Rectal smooth muscle tissue (tissue), 1 donor: ENCODE measurements around the gene SAMD4A.
"Not testable (repeated sequence)": the region's sequence is repeated elsewhere in the genome, so short reads cannot be mapped to it uniquely, and the experiment has no call there.

ENCODE experiments used
- H3K27ac ChIP-seq: one replicate; pipeline ENCODE4 v1.7.0; 2013; ENCODE audit warnings: low read depth, low read length, inconsistent platforms
- H3K27me3 ChIP-seq: one replicate; pipeline ENCODE4 v1.7.0; 2013; ENCODE audit warnings: low read length; ENCODE audit not compliant: control insufficient read depth, insufficient read depth
- H3K36me3 ChIP-seq: one replicate; pipeline ENCODE4 v1.7.0; 2013; ENCODE audit warnings: low read length; ENCODE audit not compliant: control insufficient read depth, insufficient read depth
- H3K4me1 ChIP-seq: one replicate; pipeline ENCODE4 v1.7.0; 2013; ENCODE audit warnings: low read length; ENCODE audit not compliant: control insufficient read depth, insufficient read depth
- H3K4me3 ChIP-seq: one replicate; pipeline ENCODE4 v1.7.0; 2013; ENCODE audit warnings: low read length
- H3K9ac ChIP-seq: one replicate; pipeline ENCODE4 v1.7.0; 2013; ENCODE audit warnings: low read length

Gene SAMD4A

DNA sequence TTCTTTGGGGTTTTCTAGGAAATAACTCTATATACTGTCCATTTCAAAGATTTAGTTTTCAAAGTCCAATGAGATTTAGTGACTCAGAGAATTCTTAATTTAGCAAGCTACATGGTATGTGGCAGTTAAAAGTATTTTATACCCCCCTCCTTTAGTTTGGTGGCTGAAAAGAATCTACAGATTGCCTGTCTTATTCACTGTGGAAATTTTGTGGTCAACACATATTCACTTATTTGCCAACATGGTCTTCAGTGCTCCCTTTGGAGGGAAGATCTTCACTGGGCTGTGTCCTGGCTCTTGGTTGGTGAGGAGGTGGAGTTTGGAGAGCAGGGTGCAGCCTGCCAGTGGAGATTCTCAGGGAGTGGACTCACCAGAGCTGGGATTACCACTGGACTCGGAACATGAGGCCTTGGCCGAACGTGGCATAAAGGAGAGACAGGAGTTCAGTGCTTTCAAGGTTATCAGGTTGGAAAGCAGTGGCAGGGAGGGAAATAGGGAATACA, 39.8 kb downstream of the SAMD4A start:
- H3K27me3 ChIP-seq = no peaks in the 10 kb centered on the region
- no peak overlapping the region for H3K9ac ChIP-seq
- H3K4me1 ChIP-seq = peaks cover 20% of the 10 kb centered on the region
- peak overlapping the region; percentile 33 for H3K4me3 ChIP-seq
- H3K36me3 ChIP-seq = no peaks in the 10 kb centered on the region
- H3K27ac ChIP-seq = peak overlapping the region; percentile 72

- Histone ChIP-seq H3K4me3 (no peak overlapping the region), H3K9ac (no peak overlapping the region), H3K4me1 (peaks cover 18% of the 10 kb centered on the region), H3K27ac (no peak overlapping the region), H3K36me3 (no peaks in the 10 kb centered on the region), H3K27me3 (no peaks in the 10 kb centered on the region)
Observed at GRCh38 chr14:54609576-54609975, 42.6 kb downstream of the SAMD4A start.

DNA sequence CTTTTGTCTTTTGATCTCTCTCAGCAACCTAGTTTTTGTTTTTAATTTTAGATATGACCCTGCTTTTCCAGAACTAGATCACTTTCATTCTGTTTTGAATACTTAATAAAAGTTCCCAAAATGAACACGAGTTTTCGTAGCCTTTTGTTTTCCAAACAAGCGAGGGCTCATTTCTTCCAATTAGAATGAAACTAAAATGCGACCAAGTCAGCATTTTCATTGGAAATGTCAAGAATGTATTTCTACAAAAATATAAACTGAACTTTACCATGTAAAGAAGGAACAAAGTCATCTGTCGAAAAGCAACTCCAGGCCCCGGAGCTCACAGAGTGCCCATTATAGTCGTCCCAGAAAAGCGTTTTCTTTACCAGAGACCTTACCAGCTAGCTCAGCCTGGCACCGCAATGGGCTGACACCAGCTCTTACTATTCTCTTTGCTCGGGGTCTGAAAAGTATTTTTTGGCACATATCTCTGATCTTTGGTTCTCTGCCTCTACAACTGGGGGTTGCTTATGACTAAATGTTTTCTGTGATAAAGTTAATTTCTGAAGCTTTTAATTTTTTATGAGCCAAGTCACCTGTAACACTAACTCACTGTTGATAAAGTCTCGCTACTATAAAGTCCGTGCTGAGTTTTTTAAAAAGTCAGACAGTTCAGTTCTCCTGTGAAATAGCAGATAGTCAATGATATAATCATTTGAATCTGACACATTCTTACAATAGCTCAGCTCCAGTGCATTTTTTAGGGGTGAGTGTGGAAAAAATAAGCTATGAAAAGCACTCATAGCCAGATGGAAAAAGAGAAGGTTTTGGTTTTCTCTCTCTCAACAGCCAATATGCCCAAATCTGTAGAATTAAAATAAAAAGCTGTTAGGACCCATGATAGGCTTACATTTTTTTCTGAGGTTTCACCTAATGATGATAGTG, 43.4 kb downstream of the SAMD4A start:
- Histone ChIP-seq H3K9ac (no peak overlapping the region), H3K36me3 (no peaks in the 10 kb centered on the region), H3K27ac (peak overlapping the region; percentile 40), H3K4me3 (no peak overlapping the region), H3K27me3 (no peaks in the 10 kb centered on the region), H3K4me1 (peaks cover 18% of the 10 kb centered on the region)

DNA sequence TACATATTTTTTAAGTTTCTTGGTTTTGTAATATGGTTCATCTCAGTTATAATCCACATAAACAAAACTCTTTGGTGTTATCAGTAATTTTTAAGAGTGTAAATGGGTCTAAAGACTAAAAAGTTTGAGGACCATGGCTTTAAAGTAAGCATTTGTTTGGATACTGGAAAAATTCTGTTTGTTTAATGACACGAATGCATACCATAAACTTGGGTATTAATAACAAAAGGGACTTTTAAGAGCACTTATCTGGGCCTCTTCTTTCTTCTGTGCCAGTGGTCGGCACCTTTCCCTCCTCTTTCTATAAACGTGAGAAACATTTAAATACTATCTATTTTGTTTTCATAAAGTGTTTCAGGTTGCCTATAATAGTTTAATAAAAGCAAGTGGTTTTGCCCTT, 47.4 kb downstream of the SAMD4A start:
- H3K36me3 ChIP-seq = no peaks in the 10 kb centered on the region
- H3K27me3 ChIP-seq = no peaks in the 10 kb centered on the region
- H3K4me1 ChIP-seq = peaks cover 9% of the 10 kb centered on the region
- H3K27ac ChIP-seq = no peak overlapping the region
- H3K4me3 ChIP-seq = no peak overlapping the region
- no peak overlapping the region for H3K9ac ChIP-seq

- no peak overlapping the region for H3K9ac ChIP-seq
- H3K27ac ChIP-seq = no peak overlapping the region
- H3K4me3 ChIP-seq = no peak overlapping the region
- no peaks in the 10 kb centered on the region for H3K4me1 ChIP-seq
- H3K27me3 ChIP-seq = no peaks in the 10 kb centered on the region
- H3K36me3 ChIP-seq = no peaks in the 10 kb centered on the region
Observed at GRCh38 chr14:54617467-54617866, 50.5 kb downstream of the SAMD4A start.

- no peak overlapping the region for H3K9ac ChIP-seq
- H3K4me1 ChIP-seq = peaks cover 21% of the 10 kb centered on the region
- no peak overlapping the region for H3K4me3 ChIP-seq
- H3K27ac ChIP-seq = no peak overlapping the region
- H3K36me3 ChIP-seq = no peaks in the 10 kb centered on the region
- no peaks in the 10 kb centered on the region for H3K27me3 ChIP-seq
Observed at GRCh38 chr14:54621686-54622085, 54.8 kb downstream of the SAMD4A start.

GRCh38 chr14:54622192-54622958, 55.4 kb downstream of the SAMD4A start:
- Histone ChIP-seq H3K27ac (peak overlapping the region; percentile 12), H3K36me3 (no peaks in the 10 kb centered on the region), H3K9ac (no peak overlapping the region), H3K4me3 (no peak overlapping the region), H3K4me1 (peaks cover 28% of the 10 kb centered on the region), H3K27me3 (no peaks in the 10 kb centered on the region)

GRCh38 chr14:54623279-54624004, 56.5 kb downstream of the SAMD4A start:
- Histone ChIP-seq H3K27ac (no peak overlapping the region), H3K9ac (no peak overlapping the region), H3K36me3 (no peaks in the 10 kb centered on the region), H3K4me3 (no peak overlapping the region), H3K27me3 (no peaks in the 10 kb centered on the region), H3K4me1 (peaks cover 38% of the 10 kb centered on the region)

GRCh38 chr14:54624005-54624358, 57.1 kb downstream of the SAMD4A start:
- not testable (repeated sequence) for H3K36me3 ChIP-seq, H3K27me3 ChIP-seq, H3K4me3 ChIP-seq, H3K9ac ChIP-seq, H3K27ac ChIP-seq
- peaks cover 40% of the 10 kb centered on the region for H3K4me1 ChIP-seq

GRCh38 chr14:54625112-54625511, 58.2 kb downstream of the SAMD4A start:
- H3K9ac ChIP-seq = no peak overlapping the region
- no peak overlapping the region for H3K27ac ChIP-seq
- H3K27me3 ChIP-seq = no peaks in the 10 kb centered on the region
- peaks cover 42% of the 10 kb centered on the region for H3K4me1 ChIP-seq
- H3K4me3 ChIP-seq = peak overlapping the region; percentile 18
- no peaks in the 10 kb centered on the region for H3K36me3 ChIP-seq

DNA sequence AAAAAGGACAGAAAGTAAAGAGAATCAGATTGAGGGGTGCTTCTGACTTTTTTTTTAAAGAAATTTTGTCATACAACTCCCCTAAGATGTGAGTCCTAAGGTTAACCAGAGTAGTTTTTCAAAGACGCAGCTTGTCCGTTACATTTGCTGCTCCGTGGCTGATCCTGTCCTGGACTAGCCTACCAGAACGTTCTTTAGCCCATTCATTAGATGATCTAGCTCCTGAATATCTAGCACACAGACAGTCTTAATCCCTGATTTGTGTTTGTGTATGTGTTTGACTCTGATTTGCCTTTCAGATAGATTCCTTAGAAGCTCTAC, 60.3 kb downstream of the SAMD4A start:
- H3K36me3 ChIP-seq = no peaks in the 10 kb centered on the region
- H3K27ac ChIP-seq = peak overlapping the region; percentile 91
- no peak overlapping the region for H3K9ac ChIP-seq
- H3K27me3 ChIP-seq = no peaks in the 10 kb centered on the region
- peaks cover 42% of the 10 kb centered on the region for H3K4me1 ChIP-seq
- peak overlapping the region; percentile 42 for H3K4me3 ChIP-seq
